Measurements from ENCODE around the gene OSBPL6. TPM values are rescaled to one million over a fixed set of nuclear protein-coding genes. Genes with fewer than 3 reads are reported as not detected.
"Not testable (repeated sequence)": the region's sequence is repeated elsewhere in the genome, so short reads cannot be mapped to it uniquely, and the experiment has no call there.

Gene OSBPL6
- 22.3 TPM for total RNA-seq

DNA sequence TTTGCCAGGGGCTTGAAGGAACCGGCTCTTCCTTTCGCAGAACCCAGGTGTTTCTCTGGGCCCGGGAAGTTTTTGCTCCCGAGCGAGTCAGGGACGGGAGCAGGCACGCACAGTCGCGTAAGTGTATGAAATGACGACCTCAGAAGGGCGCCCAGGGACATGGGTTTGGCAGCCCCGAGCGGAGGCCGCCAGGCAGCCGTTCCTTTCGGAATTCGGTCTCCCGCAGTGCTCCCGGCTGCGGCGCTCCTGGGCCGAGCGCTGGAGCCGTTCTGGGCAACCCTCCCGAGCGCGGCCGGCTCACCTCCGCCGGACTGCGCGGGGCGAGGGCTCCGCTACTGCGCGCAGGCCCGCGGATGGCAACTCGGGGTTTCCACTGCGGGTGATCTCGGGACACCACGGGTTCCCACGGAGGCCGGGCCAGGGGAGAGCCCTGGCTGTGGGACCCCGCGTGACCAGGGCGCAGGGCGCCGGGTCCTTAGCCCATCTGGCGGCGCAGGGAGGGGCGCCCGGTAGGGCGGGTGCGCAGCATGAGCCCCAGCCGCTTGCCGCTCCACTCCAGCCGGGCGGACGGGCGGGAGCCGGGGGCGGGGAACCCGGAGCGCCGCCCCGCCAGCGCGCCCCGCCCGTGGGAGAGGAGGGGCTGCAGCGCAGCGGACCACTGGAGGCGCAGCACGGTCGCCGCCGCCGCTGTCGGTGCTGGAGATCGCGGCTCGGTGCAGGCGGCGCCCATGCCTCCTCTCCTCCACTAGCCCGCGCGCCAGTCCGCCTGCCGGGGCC lies at the start of gene OSBPL6:
Gene OSBPL6 (plus strand): TSS at position 690 of the 777 bp plus-strand sequence. CDS start 111,673 bp downstream, outside the sequence.
- DNase-seq = peak; percentile 76

DNA sequence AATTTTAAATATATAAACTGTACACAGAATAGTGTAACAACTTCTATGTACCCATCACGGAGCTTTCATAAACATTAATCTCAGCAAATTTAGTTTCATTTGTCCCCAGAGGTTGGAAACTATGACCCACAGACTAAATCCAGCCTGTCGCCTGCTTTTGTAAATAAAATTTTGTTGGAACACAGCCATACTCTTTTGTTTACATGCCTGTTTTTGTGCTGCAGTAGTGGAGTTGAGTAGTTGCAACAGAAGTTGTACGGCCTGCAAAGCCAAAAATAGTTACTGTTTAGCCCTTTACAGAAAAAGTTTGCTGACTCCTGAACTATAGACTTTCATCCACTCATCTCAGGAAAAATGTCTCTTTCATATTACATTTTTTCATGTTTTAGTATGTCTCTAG lies 42.3 kb upstream of the OSBPL6 start:
- no peak for DNase-seq

DNA sequence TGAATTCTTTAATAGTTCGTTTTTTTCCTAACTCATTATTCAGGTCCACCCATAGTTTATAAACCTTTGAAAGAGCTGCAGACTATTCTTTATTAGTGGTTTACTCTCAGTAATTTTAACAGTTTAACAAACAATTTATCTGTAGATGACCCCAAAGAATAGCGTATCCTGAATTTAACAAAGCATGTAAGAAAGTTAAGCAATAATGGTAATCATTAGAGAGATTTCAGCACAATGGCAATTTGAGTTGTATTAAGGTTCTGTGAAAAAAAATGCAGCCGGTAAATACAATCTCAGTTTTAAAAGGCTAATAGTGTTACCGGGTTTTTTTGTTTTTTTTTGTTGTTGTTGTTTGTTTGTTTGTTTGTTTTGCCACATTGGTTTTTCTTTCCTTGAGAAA lies 41.8 kb upstream of the OSBPL6 start:
- DNase-seq = no peak

DNA sequence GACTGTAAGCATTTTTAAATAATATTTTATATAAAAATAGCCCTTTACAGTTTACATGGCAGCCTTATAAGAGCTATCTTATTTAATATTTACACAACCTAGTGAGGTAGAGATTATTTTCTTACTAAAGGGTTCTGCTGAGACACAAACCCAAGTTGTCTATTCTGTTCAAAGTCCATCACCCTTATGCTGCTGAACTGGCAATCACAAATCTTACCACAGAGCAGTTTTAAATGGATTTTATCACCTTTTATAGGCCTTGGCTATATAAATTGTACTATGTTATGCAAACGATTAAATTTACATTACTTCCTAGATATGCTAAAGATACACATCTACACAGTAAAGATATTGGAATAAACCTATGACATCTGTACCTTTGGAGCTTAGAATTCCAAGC lies 41.3 kb upstream of the OSBPL6 start:
- DNase-seq = no peak

DNA sequence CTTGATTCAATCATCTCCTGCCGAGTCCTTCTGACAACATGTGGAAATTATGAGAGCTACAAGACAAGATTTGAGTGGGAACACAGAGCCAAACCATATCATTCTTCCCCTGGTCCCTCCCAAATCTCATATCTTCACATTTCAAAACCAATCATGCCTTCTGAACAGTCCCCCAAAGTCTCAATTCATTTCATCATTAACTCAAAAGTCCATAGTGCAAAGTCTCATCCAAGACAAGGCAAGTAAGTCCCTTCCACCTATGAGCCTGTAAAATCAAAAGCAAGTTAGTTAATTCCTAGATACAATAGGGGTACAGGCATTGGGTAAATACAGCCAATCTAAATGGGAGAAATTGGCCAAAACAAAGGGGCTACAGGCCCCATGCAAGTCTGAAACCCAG lies 40.4 kb upstream of the OSBPL6 start:
- DNase-seq = not testable (repeated sequence)

DNA sequence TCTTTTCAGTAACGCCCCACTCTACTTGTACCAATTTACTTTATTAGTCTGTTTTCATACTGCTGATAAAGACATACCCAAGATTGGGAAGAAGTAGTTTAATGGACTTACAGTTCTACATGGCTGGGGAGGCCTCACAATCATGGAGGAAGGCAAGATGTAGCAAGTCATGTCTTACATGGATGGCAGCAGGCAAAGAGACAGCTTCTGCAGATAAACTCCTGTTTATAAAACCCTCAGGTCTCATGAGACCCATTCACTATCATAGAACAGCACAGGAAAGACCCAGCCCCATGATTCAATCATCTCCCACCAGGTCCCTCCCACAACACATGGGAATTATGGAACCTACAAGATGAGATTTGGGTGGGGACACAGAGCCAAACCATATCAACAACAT lies 38.8 kb upstream of the OSBPL6 start:
- no peak for DNase-seq

DNA sequence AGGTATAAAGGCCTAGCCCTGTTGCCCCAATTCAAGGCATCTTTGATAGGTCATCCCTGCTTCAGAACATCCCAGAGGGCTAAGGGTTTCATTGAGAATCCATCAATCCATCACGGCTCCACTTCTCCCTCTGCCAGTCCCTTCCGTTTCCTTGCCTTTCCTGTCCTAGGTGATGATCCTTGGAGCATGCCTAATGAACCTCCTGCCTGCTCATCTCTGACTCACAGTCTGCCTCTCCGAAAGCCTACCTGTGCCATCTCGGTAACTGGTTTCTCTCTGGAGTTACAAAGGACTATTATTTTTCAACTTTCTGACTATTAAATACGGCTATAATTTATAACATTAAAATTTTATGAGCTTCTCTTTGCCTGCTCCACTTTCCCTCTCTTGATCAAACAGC lies 36.7 kb upstream of the OSBPL6 start:
- DNase-seq = no peak

DNA sequence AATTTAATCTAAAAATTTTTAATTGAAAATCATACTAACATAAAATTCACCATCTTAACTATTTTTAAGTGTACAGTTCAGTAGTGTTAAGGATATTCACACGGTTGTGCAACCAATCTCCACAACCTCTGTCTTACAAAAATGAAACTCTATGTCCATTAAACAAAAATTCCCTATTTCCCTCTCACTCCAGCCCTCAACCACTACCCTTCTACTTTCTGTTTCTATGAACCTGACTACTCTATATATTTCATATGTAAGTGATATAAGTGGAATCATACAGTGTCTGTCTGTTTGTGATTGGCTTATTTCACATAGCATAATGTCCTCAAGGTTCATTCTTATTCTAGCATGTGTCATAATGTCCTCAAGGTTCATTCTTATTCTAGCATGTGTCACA lies 34.3 kb upstream of the OSBPL6 start:
- no peak for DNase-seq

DNA sequence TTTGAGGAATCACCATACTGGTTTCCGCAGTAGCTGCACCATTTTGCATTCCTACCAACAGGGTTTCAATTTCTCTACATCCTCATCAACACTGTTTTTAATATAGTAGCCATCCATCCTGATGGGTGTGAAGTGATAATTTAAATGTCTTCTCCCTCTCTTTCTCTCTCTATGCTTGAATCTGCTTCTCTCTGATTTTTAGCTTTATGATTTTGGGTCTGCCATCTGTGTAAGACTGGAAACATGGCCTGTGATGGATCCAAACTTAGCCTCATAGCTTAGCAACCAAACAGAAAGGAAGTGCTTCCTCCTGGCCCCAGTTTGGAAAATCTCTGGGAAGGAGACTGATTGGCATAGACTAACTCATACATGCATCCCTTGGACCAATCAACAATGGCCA lies 33.7 kb upstream of the OSBPL6 start:
- no peak for DNase-seq

DNA sequence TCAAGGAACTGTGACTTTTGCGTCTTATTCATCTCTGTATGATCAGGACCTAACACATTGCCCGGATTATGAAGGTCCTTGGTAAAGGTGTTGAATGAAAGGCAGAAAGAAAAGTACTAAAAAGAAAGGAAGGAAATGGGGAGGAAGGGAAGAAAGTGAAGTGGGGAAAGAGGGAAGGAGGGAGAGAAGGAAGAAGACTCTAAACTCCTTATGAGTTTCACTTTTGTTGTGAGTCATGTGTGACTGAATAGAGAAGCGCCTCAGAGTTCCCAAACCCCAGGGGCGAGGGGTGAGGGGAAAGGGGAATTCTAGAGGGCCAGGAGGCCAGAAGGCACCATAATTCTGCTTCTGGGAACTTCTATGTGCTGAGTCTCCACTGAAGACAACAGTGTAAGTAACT lies 30.9 kb upstream of the OSBPL6 start:
- DNase-seq = no peak

DNA sequence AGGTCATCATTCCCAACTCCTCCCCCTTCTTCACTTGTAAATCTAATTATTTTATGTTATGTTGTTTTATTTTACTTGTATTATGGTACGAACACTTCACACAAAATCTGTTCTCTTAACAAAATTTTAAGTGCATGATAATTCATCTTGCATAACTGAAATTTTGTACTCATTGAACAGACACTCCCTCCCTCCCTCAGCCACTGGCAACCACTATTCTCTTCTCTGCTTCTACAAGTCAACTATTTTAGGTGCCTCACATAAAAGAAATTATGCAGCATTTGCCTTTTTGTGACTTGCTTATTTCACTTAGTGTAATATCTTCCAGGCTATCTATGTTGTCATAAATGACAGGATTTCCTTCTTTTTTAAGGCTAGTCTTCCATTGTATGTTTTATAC lies 30.4 kb upstream of the OSBPL6 start:
- DNase-seq = no peak

DNA sequence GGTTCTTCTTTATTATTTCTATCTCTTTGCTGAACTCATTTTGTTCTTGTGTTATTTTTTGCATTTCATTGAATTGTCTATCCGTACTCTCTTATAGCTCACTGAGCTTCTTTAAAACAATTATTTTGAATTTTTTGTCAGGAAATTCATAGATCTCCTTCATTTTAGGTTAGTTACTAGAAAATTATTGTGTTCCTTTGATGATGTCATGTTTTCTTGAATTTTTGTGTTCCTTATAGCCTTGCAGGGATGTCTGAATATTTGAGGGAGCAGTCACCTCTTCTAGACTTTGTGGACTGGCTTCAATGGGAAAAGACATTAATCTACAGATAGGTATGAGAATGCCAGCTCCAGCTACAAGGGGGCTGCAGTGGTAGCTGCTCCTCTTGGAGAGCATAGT lies 20.7 kb upstream of the OSBPL6 start:
- DNase-seq = no peak

DNA sequence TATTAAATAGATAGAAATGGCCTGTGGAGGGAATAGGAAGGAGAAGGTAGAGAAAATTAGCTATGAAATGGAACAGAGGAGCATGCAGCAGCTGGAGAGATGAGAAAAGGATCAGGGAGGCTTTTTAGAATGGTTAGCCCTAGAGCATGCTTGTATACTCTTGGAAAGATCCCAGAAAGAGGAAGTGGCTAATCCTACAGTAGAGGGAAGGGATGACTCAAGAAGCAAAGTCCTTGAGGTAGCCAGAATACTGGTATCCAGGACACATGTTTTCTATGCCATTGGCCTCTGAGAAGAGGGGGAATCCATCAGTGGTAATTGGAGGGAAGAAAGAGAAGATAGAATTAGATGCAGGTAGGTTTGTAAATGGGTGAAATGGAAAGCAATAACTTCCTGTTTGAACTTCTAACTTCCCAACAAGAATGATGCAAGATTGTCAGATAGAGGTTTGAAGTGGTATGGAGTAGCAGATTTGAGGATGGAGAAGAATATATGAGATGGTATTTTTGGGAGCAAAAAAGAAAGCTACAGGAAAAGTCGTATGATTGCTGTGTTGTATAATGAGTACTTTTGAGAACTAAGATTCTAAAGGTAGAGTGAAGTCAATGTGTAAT lies 17.1 kb upstream of the OSBPL6 start:
- no peak for DNase-seq

DNA sequence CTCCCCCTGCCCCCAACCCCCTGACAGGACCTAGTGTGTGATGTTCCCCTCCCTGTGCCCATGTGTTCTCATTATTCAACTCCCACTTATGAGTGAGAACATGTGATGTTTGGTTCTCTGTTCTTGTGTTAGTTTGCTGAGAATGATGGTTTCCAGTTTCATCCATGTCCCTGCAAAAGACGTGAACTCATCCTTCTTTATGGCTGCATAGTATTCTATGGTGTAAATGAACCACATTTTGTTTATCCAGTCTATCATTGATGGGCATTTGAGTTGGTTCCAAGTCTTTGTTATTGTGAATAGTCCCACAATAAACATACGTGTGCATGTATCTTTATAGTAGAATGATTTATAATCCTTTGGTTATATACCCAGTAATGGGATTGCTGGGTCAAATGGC lies 13.7 kb upstream of the OSBPL6 start:
- DNase-seq = not testable (repeated sequence)

DNA sequence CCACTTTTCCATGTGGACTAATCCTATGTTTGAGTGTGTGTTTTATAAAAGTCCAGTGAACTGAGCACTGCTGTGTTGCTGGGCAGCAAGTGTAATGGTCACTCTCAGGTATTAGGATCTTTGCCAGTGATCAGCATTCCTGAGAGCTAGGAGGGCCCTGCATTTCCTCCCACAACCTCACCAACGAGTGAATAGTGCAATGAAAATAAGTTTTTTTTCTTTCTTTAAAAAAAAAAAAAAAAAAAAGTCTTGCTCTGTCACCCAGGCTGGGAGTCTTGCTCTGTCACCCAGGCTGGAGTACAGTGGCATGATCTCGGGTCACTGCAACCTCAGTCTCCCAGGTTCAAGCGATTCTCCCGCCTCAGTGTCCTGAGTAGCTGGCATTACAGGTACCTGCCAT lies 6.5 kb upstream of the OSBPL6 start:
- DNase-seq = no peak

DNA sequence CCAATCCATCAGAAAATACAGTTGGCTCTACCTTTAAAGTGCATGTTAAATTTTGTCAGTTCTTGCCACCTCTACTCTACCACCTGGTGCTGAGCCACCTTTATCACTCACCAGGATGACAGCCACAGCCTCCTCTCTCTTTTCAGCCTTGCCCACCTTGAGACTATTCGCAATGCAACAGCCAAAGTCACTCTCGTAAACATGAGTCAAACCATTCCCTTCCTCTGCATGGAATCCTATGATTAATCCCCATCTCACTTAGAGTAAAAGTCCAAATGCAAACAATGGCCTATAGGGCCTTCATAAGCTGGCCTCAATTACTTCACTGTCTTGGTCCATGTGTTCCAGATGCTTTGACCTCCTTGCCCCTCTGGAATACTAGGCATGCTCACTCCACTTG lies 5.8 kb upstream of the OSBPL6 start:
- DNase-seq = no peak

DNA sequence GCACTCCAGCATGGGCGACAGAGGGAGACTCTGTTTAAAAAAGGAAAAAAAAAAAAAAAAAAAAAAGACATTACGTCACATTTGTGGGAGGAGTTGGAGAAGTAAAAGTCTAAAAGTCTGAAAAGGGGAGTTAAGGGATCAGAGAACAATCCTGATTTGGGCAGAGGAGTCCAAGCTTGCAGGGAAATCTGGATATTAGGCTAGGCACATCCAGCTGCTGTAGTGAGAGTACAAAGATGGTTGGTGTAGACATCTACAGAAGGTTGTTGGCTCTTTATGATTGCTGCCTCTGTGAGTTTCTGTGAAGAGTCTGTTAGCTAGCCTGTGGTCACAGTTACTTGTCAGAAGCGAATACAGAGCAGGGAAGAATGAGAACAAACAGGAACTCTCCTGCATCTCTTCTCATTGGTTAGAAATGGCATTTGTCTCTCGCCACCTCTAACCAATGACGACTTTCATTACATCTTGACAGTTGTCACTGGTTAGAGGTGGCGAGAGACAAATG lies 3.3 kb upstream of the OSBPL6 start:
- no peak for DNase-seq

DNA sequence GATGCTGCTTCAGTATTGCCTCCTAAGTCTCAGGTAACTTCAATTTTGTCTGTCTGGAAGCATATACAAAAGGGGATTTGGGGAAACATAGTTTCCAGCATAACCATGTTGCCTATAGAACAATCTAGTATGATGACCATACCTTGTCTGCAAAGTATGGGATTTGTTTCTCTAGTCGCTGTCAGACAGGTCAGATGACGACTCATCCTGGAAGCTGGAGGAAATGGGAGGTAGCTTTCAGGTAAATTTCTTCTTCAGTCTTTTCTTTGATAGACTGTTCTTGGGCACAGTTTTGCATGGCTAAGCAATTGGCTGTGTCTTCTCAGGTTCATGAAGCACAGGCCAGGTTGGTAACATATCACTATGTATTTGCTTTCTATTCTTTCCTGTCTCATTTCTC lies 2.8 kb upstream of the OSBPL6 start:
- DNase-seq = no peak

DNA sequence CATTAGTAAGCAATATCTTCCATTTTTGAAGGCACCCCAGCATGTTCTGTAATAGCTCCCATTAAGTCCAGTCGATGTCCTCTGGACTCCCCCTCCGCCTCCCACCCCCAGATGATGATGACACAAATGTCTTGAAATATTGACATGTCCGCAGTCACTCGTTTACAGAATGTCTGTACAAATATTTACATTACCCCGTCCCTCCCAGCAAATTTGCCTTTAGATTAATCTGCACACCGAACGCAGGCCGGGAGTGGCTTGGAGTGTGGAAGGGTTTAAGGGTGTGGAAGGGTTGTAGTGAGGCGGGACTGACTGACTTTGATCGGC lies 853 bp upstream of the OSBPL6 start:
- no peak for DNase-seq

DNA sequence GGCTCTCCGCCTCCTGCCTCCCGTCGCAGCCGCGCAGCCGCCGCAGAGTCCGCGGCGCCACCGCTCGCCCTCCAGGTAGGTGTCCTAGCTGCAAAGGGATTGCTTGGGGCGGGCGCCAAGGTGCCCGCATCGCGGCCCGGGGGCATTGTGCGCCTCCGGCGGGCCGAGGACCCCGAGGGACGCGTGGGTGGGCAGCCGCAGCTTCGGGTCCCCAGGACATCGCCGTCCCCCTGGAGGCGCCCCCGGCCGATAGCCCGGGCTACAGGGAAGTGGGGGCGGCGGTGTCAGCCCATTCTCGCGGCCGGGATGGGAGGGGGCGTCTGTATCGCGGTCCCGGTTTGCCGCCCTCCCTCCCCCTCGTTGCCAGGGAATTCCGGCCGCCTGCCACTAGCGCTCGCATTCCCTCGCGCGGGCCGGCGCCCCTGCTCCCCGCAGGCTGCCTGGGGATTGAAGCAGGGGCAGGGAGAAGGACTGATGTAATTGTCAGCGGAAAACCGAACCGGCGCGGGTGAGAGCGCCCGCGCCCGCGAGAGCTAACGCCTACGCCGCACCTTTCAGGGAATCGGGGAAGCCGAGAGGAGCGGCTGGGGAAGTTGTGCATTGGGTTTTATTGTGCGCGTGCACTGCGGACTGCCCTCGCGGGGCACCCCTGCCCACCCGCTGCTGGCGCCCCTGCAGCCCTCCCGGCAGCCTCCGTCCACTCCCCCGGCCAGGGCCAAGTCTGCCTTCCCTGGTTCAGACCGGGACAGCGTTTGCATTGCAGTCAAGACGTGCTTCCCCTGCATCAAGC lies 483 bp downstream of the OSBPL6 start:
- DNase-seq = peak; percentile 76

DNA sequence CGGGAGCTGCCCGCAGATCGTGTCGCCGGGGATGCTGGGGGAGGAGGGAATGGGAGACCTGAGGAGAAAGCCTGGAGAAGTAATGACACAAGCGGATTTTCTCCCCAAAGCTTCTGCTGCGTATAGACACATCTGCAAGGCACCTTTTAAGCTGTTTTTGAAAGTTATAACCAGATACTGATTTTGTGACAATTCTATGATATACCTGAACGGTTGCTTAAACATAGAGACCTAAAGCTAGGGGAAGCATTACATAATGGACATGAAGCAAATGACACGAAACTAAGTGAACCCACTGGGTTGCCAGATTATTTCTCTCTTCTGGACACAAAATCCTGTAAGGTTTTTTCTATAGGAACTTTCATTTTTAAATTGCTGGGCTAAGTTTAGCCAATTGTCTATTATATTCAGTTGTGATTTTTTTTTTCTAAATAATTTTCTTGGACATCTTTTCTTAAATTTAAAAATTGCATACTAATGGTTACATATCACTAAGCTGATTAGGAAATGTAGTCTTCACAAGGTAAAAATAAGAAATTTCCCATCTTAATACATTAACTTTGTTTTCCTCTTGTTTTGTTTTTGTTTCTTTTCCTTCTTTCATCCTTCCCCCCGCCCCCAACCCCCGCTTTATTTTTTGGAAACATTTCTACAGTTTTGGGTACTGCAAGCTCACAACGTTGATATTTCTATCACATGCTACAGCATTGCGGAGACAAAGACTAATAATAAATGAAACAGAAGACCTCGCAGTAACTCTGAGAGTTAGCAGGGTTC lies 1.3 kb downstream of the OSBPL6 start:
- no peak for DNase-seq

DNA sequence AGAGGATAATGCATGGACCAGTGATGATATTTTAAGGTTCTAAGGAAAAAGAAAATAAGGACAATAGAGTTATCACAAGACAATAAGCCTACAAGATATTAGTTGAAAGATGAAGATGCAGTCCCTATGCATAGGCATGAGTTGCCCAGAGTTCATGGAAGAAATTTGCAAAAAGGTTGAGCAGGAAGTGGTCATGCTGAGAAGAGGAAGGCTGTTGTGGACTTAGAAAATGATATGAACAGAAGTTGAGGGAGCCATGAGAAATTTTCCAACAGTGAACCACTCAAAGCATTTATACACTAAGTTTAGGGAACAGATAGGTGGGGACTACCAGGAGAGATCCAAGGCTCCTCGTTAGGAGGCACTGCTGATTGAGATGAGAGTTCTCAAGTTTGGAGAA lies 3.5 kb downstream of the OSBPL6 start:
- no peak for DNase-seq

DNA sequence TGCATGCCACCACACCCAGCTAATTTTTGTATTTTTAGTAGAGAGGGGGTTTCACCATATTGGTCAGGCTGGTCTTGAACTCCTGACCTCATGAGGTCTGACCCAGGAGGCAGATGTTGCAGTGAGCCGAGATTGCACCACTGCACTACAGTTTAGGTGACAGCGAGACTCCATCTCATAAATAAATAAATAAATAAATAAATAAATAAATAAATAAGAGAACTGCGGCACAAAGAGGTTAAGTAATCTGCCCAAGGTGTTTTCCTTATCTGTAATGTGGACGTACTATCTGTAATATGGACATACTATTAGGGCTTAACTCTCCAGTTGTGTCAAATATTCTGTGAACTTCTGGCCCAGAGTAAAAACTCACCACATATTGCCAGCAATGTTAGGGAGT lies 4.1 kb downstream of the OSBPL6 start:
- DNase-seq = not testable (repeated sequence)
